ENCODE measurements around the gene NOC2L.

The NOC2L gene

DNA sequence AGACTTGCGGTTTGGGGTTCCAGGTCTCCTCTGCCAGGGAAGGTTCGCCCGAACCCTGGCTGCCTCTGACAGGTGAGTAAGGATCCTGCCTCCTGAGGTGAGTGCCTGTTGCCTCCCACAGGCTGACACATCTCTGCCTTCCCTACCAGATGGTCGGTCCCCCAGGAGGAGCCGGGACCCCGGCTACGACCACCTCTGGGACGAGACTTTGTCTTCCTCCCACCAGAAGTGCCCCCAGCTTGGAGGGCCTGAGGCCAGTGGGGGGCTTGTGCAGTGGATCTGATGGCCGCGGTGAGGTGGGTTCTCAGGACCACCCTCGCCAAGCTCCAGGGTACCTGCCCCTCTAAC lies 15.2 kb upstream of the NOC2L start:
- H4K20me1 ChIP-seq (ENCODE audit: insufficient read depth, low read length) = no peaks in the 10 kb centered on the region
- H3K4me2 ChIP-seq (ENCODE audit: low read length) = no peak overlapping the region
- peaks cover 6% of the 10 kb centered on the region; the same call in 1 of the 2 replicates for H3K27me3 ChIP-seq (ENCODE audit: insufficient read depth, low read length)
- peaks cover 7% of the 10 kb centered on the region for H3K4me1 ChIP-seq (ENCODE audit: insufficient read depth, low read length, severe bottlenecking)
- H3K4me3 ChIP-seq (ENCODE audit: low read depth, low read length, poor library complexity, severe bottlenecking) = no peak overlapping the region
- no peaks in the 10 kb centered on the region for H3K36me3 ChIP-seq (ENCODE audit: insufficient read depth, low read length)
- H3K9ac ChIP-seq (ENCODE audit: low read length) = no peak overlapping the region
- no peaks in the 10 kb centered on the region for H3K9me3 ChIP-seq (ENCODE audit: low read length)
- H3F3A ChIP-seq (ENCODE audit: insufficient read depth, low read length) = no peaks in the 10 kb centered on the region
- no peaks in the 10 kb centered on the region for H3K9me2 ChIP-seq (ENCODE audit: low read depth, low read length)
- no peak overlapping the region for H2AFZ ChIP-seq (ENCODE audit: low read length)
- no peak overlapping the region for H3K27ac ChIP-seq (ENCODE audit: low read depth, low read length, poor library complexity, severe bottlenecking)
- TF ChIP-seq, protein P1, sequence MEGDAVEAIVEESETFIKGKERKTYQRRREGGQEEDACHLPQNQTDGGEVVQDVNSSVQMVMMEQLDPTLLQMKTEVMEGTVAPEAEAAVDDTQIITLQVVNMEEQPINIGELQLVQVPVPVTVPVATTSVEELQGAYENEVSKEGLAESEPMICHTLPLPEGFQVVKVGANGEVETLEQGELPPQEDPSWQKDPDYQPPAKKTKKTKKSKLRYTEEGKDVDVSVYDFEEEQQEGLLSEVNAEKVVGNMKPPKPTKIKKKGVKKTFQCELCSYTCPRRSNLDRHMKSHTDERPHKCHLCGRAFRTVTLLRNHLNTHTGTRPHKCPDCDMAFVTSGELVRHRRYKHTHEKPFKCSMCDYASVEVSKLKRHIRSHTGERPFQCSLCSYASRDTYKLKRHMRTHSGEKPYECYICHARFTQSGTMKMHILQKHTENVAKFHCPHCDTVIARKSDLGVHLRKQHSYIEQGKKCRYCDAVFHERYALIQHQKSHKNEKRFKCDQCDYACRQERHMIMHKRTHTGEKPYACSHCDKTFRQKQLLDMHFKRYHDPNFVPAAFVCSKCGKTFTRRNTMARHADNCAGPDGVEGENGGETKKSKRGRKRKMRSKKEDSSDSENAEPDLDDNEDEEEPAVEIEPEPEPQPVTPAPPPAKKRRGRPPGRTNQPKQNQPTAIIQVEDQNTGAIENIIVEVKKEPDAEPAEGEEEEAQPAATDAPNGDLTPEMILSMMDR (IDR thresholded peaks at IDR 0.05; ENCODE audit: low read length) = no peak
- TF ChIP-seq EZH2 (IDR thresholded peaks at IDR 0.05; ENCODE audit: borderline replicate concordance, low read length) = no peak
- no peaks in the 10 kb centered on the region for H3K79me2 ChIP-seq (ENCODE audit: insufficient read depth, low read length)

DNA sequence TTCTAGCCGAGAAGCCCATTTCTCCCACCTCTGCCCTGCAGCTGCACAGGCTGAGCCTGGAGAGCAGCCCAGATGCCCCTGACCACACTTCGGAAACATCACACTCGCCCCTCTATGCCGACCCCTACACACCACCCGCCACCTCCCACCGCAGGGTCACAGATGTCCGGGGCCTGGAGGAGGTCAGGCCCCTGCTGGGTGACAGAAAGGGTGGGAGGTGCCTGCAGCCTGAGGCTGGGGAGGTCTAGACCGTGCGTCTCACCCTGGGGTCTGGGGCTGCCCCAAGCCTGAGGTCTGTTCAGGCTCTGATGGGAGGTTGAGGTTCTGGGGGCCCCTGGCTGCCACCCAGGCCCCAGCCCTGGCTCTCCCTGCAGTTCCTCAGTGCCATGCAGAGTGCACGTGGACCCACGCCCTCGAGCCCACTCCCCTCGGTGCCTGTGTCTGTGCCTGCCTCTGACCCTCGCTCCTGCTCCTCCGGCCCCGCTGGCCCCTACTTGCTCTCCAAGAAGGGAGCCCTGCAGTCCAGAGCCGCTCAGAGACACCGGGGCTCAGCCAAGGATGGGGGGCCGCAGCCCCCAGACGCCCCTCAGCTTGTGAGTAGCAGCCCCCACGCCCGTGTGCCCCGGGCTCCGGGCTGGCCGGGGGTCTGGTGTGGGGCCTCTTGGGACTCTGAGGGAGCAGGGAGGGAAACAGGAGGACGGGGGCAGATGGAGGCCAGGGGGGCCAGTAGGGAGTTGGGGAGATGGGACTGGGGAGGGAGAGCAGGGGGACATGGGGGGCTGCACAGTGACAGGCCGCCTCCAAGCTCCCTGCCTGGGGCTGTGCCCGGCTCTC lies 14.6 kb upstream of the NOC2L start:
- H3K36me3 ChIP-seq (ENCODE audit: insufficient read depth, low read length) = no peaks in the 10 kb centered on the region
- H3K4me1 ChIP-seq (ENCODE audit: insufficient read depth, low read length, severe bottlenecking) = peaks cover 7% of the 10 kb centered on the region
- no peak overlapping the region for H3K9ac ChIP-seq (ENCODE audit: low read length)
- H3K4me3 ChIP-seq (ENCODE audit: low read depth, low read length, poor library complexity, severe bottlenecking) = no peak overlapping the region
- H3K4me2 ChIP-seq (ENCODE audit: low read length) = no peak overlapping the region
- no peaks in the 10 kb centered on the region for H3K9me2 ChIP-seq (ENCODE audit: low read depth, low read length)
- H2AFZ ChIP-seq (ENCODE audit: low read length) = no peak overlapping the region
- H3K27ac ChIP-seq (ENCODE audit: low read depth, low read length, poor library complexity, severe bottlenecking) = no peak overlapping the region
- TF ChIP-seq EZH2 (IDR thresholded peaks at IDR 0.05; ENCODE audit: borderline replicate concordance, low read length) = no peak
- TF ChIP-seq, protein P1 (IDR thresholded peaks at IDR 0.05; ENCODE audit: low read length) = no peak
- no peaks in the 10 kb centered on the region for H3F3A ChIP-seq (ENCODE audit: insufficient read depth, low read length)
- H3K9me3 ChIP-seq (ENCODE audit: low read length) = no peaks in the 10 kb centered on the region
- peaks cover 6% of the 10 kb centered on the region; the same call in 1 of the 2 replicates for H3K27me3 ChIP-seq (ENCODE audit: insufficient read depth, low read length)
- no peaks in the 10 kb centered on the region for H4K20me1 ChIP-seq (ENCODE audit: insufficient read depth, low read length)
- no peaks in the 10 kb centered on the region for H3K79me2 ChIP-seq (ENCODE audit: insufficient read depth, low read length)

DNA sequence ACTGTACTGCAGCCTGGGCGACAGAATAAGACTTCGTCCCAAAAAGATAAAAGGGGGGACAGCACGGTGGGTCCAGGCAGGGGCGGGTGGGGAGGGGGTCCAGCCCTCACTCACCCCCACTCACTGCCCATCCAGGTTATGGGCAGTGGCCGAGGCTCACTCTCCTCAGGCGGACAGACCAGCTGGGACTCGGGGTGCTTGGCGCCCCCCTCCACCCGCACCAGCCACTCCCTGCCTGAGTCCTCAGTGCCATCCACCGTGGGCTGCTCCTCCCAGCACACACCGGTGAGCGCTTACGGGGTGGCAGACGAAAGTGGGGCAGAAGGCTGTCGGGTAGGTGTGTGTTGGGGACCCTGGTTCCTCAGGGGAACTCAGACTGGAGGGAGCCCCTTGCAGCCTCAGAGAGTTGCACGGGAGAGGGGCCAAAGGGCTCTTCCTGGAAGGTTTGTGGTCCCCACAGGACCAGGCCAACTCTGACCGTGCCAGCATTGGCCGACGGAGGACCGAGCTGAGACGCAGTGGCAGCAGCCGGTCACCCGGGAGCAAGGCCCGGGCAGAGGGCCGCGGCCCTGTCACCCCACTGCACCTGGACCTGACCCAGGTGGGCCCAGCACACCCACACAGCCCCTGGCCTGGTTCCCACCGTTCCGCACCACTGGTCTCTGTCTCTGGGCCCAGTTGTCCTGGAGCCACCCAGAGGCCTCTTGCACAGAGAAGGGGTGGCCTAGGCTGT lies 13.8 kb upstream of the NOC2L start:
- no peaks in the 10 kb centered on the region for H3F3A ChIP-seq (ENCODE audit: insufficient read depth, low read length)
- no peaks in the 10 kb centered on the region for H3K36me3 ChIP-seq (ENCODE audit: insufficient read depth, low read length)
- H3K4me1 ChIP-seq (ENCODE audit: insufficient read depth, low read length, severe bottlenecking) = peaks cover 7% of the 10 kb centered on the region
- H3K9me3 ChIP-seq (ENCODE audit: low read length) = no peaks in the 10 kb centered on the region
- H3K9ac ChIP-seq (ENCODE audit: low read length) = no peak overlapping the region
- H4K20me1 ChIP-seq (ENCODE audit: insufficient read depth, low read length) = no peaks in the 10 kb centered on the region
- H3K79me2 ChIP-seq (ENCODE audit: insufficient read depth, low read length) = no peaks in the 10 kb centered on the region
- H3K27ac ChIP-seq (ENCODE audit: low read depth, low read length, poor library complexity, severe bottlenecking) = no peak overlapping the region
- H2AFZ ChIP-seq (ENCODE audit: low read length) = no peak overlapping the region
- H3K9me2 ChIP-seq (ENCODE audit: low read depth, low read length) = no peaks in the 10 kb centered on the region
- no peak overlapping the region for H3K4me3 ChIP-seq (ENCODE audit: low read depth, low read length, poor library complexity, severe bottlenecking)
- peaks cover 6% of the 10 kb centered on the region; the same call in 1 of the 2 replicates for H3K27me3 ChIP-seq (ENCODE audit: insufficient read depth, low read length)
- no peak for TF ChIP-seq EZH2 (IDR thresholded peaks at IDR 0.05; ENCODE audit: borderline replicate concordance, low read length)
- TF ChIP-seq, protein P1 (IDR thresholded peaks at IDR 0.05; ENCODE audit: low read length) = no peak
- no peak overlapping the region for H3K4me2 ChIP-seq (ENCODE audit: low read length)

Data from OCI-LY1 (cell line).